DOHH2 (cell line): ENCODE data around the gene KLHDC9.
A peak's percentile ranks its signal among the peaks of the same experiment; 100 is the strongest.

ENCODE experiments used
- H3F3A ChIP-seq: fragments of 200-600 bp; sonication (generic), shearing (Covaris generic); 2 replicates; pipeline ENCODE4 v1.6.0; 2016; ENCODE audit warnings: antibody characterized with exemption, mild to moderate bottlenecking; ENCODE audit not compliant: control insufficient read depth, insufficient read depth
- H3K27ac ChIP-seq: fragments of 200-600 bp; sonication (generic); 2 replicates; pipeline ENCODE4 v1.5.1; 2014; ENCODE audit warnings: low read depth, mild to moderate bottlenecking, low read length, moderate library complexity
- H3K27me3 ChIP-seq: fragments of 200-600 bp; sonication (generic); 2 replicates; pipeline ENCODE4 v1.6.1; 2014; ENCODE audit warnings: mild to moderate bottlenecking, low read length, mixed read lengths; ENCODE audit not compliant: control insufficient read depth
- H3K36me3 ChIP-seq: fragments of 200-600 bp; sonication (generic); 2 replicates; pipeline ENCODE4 v1.6.1; 2014; ENCODE audit warnings: mild to moderate bottlenecking, low read length, moderate library complexity, mixed read lengths; ENCODE audit not compliant: control insufficient read depth
- H3K4me1 ChIP-seq: fragments of 200-600 bp; sonication (generic); 2 replicates; pipeline ENCODE4 v1.6.1; 2014; ENCODE audit warnings: mild to moderate bottlenecking, low read length, mixed read lengths; ENCODE audit not compliant: control insufficient read depth
- H3K4me2 ChIP-seq: fragments of 200-600 bp; sonication (generic); 2 replicates; pipeline ENCODE4 v1.6.0; 2014; ENCODE audit warnings: mild to moderate bottlenecking, low read length, moderate library complexity
- H3K4me3 ChIP-seq: fragments of 200-600 bp; sonication (generic); 2 replicates; pipeline ENCODE4 v1.5.1; 2014; ENCODE audit warnings: mild to moderate bottlenecking, low read length, mixed read lengths
- H3K79me2 ChIP-seq: fragments of 200-600 bp; sonication (generic); 2 replicates; pipeline ENCODE4 v1.6.1; 2014; ENCODE audit warnings: mild to moderate bottlenecking, low read length, mixed read lengths; ENCODE audit not compliant: control insufficient read depth
- H3K9me2 ChIP-seq: fragments of 200-600 bp; sonication (generic); replicated peaks from 2 replicates; pipeline ENCODE4 v1.6.1; 2014; ENCODE audit warnings: mild to moderate bottlenecking, low read length, mixed read lengths; ENCODE audit not compliant: control insufficient read depth
- H3K9me3 ChIP-seq: fragments of 200-600 bp; sonication (generic); 2 replicates; pipeline ENCODE4 v1.6.1; 2014; ENCODE audit warnings: antibody characterized with exemption, low read length, mixed read lengths; ENCODE audit not compliant: control insufficient read depth, insufficient read depth
- H4K20me1 ChIP-seq: fragments of 200-600 bp; sonication (generic); 2 replicates; pipeline ENCODE4 v1.6.0; 2014; ENCODE audit warnings: low read depth, mild to moderate bottlenecking, antibody characterized with exemption, low read length, moderate library complexity; ENCODE audit not compliant: control insufficient read depth, insufficient read depth
- CTCF ChIP-seq: fragments of 200-600 bp; sonication (generic); IDR thresholded peaks from one replicate; pipeline ENCODE4 v1.5.1; 2014; ENCODE audit warnings: antibody characterized with exemption, mild to moderate bottlenecking, low read depth, low read length; ENCODE audit not compliant: poor library complexity, severe bottlenecking
- EZH2phosphoT487 ChIP-seq: fragments of 200-600 bp; sonication (generic); IDR thresholded peaks from 2 replicates; pipeline ENCODE4 v1.6.1; 2017; ENCODE audit warnings: borderline replicate concordance, mild to moderate bottlenecking, antibody characterized with exemption, low read length, moderate library complexity, mixed read lengths

The KLHDC9 gene

GRCh38 chr1:161077426-161077825, 20.7 kb upstream of the KLHDC9 start:
- H3K36me3 ChIP-seq, result no peaks in the 10 kb centered on the region
- H3F3A ChIP-seq, result no peaks in the 10 kb centered on the region
- no peaks in the 10 kb centered on the region for H3K9me3 ChIP-seq
- no peak overlapping the region for H3K4me3 ChIP-seq
- H3K4me1 ChIP-seq, result no peaks in the 10 kb centered on the region
- no peaks in the 10 kb centered on the region; the same call in 1 of the 2 replicates for H3K27me3 ChIP-seq
- no peaks in the 10 kb centered on the region for H4K20me1 ChIP-seq
- no peak overlapping the region for H3K27ac ChIP-seq
- H3K4me2 ChIP-seq, result no peak overlapping the region
- no peaks in the 10 kb centered on the region for H3K79me2 ChIP-seq
- no peak for TF ChIP-seq CTCF
- no peak for TF ChIP-seq EZH2phosphoT487
- H3K9me2 ChIP-seq, result no peaks in the 10 kb centered on the region

- Histone ChIP-seq H3K4me2 (no peak overlapping the region), H3K4me1 (no peaks in the 10 kb centered on the region), H3K9me2 (no peaks in the 10 kb centered on the region), H3K9me3 (no peaks in the 10 kb centered on the region), H4K20me1 (no peaks in the 10 kb centered on the region), H3F3A (no peaks in the 10 kb centered on the region), H3K79me2 (no peaks in the 10 kb centered on the region), H3K27me3 (no peaks in the 10 kb centered on the region; the same call in 1 of the 2 replicates), H3K36me3 (no peaks in the 10 kb centered on the region), H3K4me3 (no peak overlapping the region), H3K27ac (no peak overlapping the region)
- TF ChIP-seq CTCF (peak; percentile 36), EZH2phosphoT487 (no peak)
These were observed 18.6 kb upstream of the KLHDC9 start for GRCh38 chr1:161079436-161080110.

GRCh38 chr1:161080441-161081405, 17.4 kb upstream of the KLHDC9 start:
- no peaks in the 10 kb centered on the region for H3K9me3 ChIP-seq
- H3K36me3 ChIP-seq, result no peaks in the 10 kb centered on the region
- H3K27ac ChIP-seq, result no peak overlapping the region
- H3K4me3 ChIP-seq, result no peak overlapping the region
- no peaks in the 10 kb centered on the region for H3K9me2 ChIP-seq
- no peaks in the 10 kb centered on the region; the same call in 1 of the 2 replicates for H3K27me3 ChIP-seq
- no peaks in the 10 kb centered on the region for H3F3A ChIP-seq
- no peaks in the 10 kb centered on the region for H3K4me1 ChIP-seq
- H3K4me2 ChIP-seq, result no peak overlapping the region
- TF ChIP-seq EZH2phosphoT487, result no peak
- TF ChIP-seq CTCF, result no peak
- H3K79me2 ChIP-seq, result no peaks in the 10 kb centered on the region
- no peaks in the 10 kb centered on the region for H4K20me1 ChIP-seq
